ENCODE results near the gene PLA2G4A. TPM values are rescaled to one million over a fixed set of nuclear protein-coding genes. Genes with fewer than 3 reads are reported as not detected.

PLA2G4A gene
- total RNA-seq, 2 experiments from 2014 or later: not detected

- no peak for ATAC-seq (ENCODE audit: poor library complexity)
- H3K9me3 ChIP-seq (ENCODE audit: control insufficient read depth in 1 of 2, insufficient read depth in 1 of 2, low read length in 2 of 2): peaks cover 0 to 4% of the 10 kb centered on the region in 2 experiments
- CTCF ChIA-PET: no interaction called here
- H3K27ac ChIP-seq (ENCODE audit: low read depth in 1 of 2, low read length in 2 of 2): no peak overlapping the region
- H3K4me1 ChIP-seq (ENCODE audit: insufficient read depth, low read length): no peaks in the 10 kb centered on the region
- H3K4me3 ChIP-seq (ENCODE audit: low read length): no peak overlapping the region
- Mint-ChIP-seq H3K27me3 (no peaks in the 10 kb centered on the region), H3K4me3 (no peak overlapping the region), H3K27ac (no peak overlapping the region), H3K36me3 (ENCODE audit: low read depth) (no peaks in the 10 kb centered on the region), H3K9me3 (no peaks in the 10 kb centered on the region), H3K4me1 (ENCODE audit: low read depth) (no peaks in the 10 kb centered on the region)
- peak in 1 of 14 experiments; percentile 18 for DNase-seq
- TF ChIP-seq CTCF (IDR thresholded peaks at IDR 0.05): no peak
- H3K36me3 ChIP-seq (ENCODE audit: insufficient read depth, low read length): no peaks in the 10 kb centered on the region
- intact Hi-C loops (cut with DNase I, micrococcal nuclease): no loop called here
- POLR2A ChIA-PET: no interaction called here
- no peaks in the 10 kb centered on the region for H3K27me3 ChIP-seq (ENCODE audit: control insufficient read depth in 1 of 2, insufficient read depth in 2 of 2, low read length in 2 of 2)
These were observed 36.5 kb downstream of the PLA2G4A start for GRCh38 chr1:186865253-186865652.

- ChIA-PET POLR2A (no interaction called here), CTCF (no interaction called here)
- Histone ChIP-seq H3K27ac (ENCODE audit: low read depth in 1 of 2, low read length in 2 of 2) (no peak overlapping the region), H3K27me3 (ENCODE audit: control insufficient read depth in 1 of 2, insufficient read depth in 2 of 2, low read length in 2 of 2) (no peaks in the 10 kb centered on the region), H3K4me1 (ENCODE audit: insufficient read depth, low read length) (no peaks in the 10 kb centered on the region), H3K36me3 (ENCODE audit: insufficient read depth, low read length) (no peaks in the 10 kb centered on the region), H3K4me3 (ENCODE audit: low read length) (no peak overlapping the region), H3K9me3 (ENCODE audit: control insufficient read depth in 1 of 2, insufficient read depth in 1 of 2, low read length in 2 of 2) (peaks cover 0 to 4% of the 10 kb centered on the region in 2 experiments)
- no peak for TF ChIP-seq CTCF (IDR thresholded peaks at IDR 0.05)
- DNase-seq: no peak
- no peak overlapping the region for H3K4me3 Mint-ChIP-seq
- H3K36me3 Mint-ChIP-seq (ENCODE audit: low read depth): no peaks in the 10 kb centered on the region
- H3K27me3 Mint-ChIP-seq: no peaks in the 10 kb centered on the region
- ATAC-seq (ENCODE audit: poor library complexity): no peak
- H3K9me3 Mint-ChIP-seq: no peaks in the 10 kb centered on the region
- H3K4me1 Mint-ChIP-seq (ENCODE audit: low read depth): no peaks in the 10 kb centered on the region
- intact Hi-C loops (cut with DNase I, micrococcal nuclease): no loop called here
- H3K27ac Mint-ChIP-seq: no peak overlapping the region
These were observed 37.1 kb downstream of the PLA2G4A start for GRCh38 chr1:186865857-186866256.

- no peak overlapping the region for H3K4me3 Mint-ChIP-seq
- no peaks in the 10 kb centered on the region for H3K4me1 Mint-ChIP-seq (ENCODE audit: low read depth)
- Histone ChIP-seq H3K4me3 (ENCODE audit: low read length) (no peak overlapping the region), H3K9me3 (ENCODE audit: control insufficient read depth in 1 of 2, insufficient read depth in 1 of 2, low read length in 2 of 2) (peaks cover 0 to 4% of the 10 kb centered on the region in 2 experiments), H3K4me1 (ENCODE audit: insufficient read depth, low read length) (no peaks in the 10 kb centered on the region), H3K27me3 (ENCODE audit: control insufficient read depth in 1 of 2, insufficient read depth in 2 of 2, low read length in 2 of 2) (no peaks in the 10 kb centered on the region), H3K36me3 (ENCODE audit: insufficient read depth, low read length) (no peaks in the 10 kb centered on the region), H3K27ac (ENCODE audit: low read depth in 1 of 2, low read length in 2 of 2) (no peak overlapping the region)
- TF ChIP-seq CTCF (IDR thresholded peaks at IDR 0.05): no peak
- no peak overlapping the region for H3K27ac Mint-ChIP-seq
- no peaks in the 10 kb centered on the region for H3K36me3 Mint-ChIP-seq (ENCODE audit: low read depth)
- no peak for DNase-seq
- CTCF ChIA-PET: no interaction called here
- intact Hi-C loops (cut with DNase I, micrococcal nuclease): no loop called here
- POLR2A ChIA-PET: no interaction called here
- no peak for ATAC-seq (ENCODE audit: poor library complexity)
- no peaks in the 10 kb centered on the region for H3K9me3 Mint-ChIP-seq
- no peaks in the 10 kb centered on the region for H3K27me3 Mint-ChIP-seq
These were observed 40.9 kb downstream of the PLA2G4A start for GRCh38 chr1:186869526-186870228.

All from CD4-positive, alpha-beta T cell (primary cell).